GM12872 (cell line): ENCODE results near the gene DNAJC15.

Experiments used
- TF ChIP-seq, protein P1 (sequence below): IDR thresholded peaks from 3 replicates; pipeline ENCODE4 v1.5.1; 2011; ENCODE audit warnings: low read depth, mild to moderate bottlenecking, low read length, moderate library complexity; ENCODE audit not compliant: insufficient read depth

The DNAJC15 gene

DNA sequence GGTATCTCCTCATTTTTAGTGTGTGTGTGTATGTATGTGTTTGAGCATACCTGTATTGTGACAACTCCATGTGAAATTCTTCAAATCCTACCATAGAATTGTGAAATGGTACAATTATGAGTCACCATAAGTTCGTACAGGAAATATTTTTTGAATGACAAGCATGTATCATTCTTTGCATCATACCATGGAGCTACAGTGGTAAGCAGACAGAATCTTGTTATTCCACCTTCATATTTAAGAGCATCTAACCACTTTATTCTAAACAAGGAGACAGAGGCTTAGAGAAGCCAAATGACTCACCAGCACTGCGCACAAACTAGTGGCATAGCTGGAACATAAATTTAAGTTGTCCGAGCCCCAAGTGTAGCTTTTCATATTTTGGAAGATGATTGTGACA, 26.8 kb upstream of the DNAJC15 start:
- TF ChIP-seq, protein P1, sequence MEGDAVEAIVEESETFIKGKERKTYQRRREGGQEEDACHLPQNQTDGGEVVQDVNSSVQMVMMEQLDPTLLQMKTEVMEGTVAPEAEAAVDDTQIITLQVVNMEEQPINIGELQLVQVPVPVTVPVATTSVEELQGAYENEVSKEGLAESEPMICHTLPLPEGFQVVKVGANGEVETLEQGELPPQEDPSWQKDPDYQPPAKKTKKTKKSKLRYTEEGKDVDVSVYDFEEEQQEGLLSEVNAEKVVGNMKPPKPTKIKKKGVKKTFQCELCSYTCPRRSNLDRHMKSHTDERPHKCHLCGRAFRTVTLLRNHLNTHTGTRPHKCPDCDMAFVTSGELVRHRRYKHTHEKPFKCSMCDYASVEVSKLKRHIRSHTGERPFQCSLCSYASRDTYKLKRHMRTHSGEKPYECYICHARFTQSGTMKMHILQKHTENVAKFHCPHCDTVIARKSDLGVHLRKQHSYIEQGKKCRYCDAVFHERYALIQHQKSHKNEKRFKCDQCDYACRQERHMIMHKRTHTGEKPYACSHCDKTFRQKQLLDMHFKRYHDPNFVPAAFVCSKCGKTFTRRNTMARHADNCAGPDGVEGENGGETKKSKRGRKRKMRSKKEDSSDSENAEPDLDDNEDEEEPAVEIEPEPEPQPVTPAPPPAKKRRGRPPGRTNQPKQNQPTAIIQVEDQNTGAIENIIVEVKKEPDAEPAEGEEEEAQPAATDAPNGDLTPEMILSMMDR, result no peak

DNA sequence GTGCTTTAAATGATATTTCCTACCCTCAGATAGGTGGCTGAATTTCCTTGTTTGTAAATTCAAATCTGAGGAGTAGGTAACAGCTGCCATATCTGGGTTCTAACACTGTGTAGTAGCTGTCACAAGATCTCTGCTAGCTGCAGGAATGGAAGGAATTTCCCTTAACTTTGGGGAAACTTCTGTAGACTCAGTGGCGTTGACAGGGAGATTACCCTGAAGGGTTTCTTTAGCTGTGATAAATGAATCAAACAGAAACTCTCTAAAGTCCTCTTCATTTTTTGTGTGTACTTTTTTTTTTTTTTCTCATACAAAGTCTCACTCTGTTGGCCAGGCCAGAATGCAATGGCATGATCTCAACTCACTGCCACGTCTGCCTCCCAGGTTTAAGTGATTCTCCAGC, 26.0 kb upstream of the DNAJC15 start:
- TF ChIP-seq, protein P1, result no peak

DNA sequence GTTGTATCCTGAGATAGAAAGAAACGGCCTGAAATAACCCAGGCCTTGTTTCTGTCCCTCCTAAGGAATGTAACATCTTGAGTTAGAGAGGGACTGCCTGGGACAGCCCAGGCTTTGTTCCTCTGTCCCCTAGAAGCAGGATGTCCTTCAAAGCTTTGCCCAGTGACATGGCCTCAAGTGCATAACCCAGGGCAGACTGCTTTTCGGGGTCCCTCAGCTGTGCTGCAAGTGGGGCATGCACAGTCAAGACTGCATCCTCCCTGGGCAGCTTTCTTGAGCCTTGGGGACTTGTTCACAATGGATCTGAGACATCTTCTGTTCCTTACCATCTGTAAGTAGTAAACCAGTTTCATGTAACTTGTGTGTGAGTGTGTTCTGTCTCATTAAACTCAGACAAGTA, 23.9 kb upstream of the DNAJC15 start:
- TF ChIP-seq, protein P1, result no peak

DNA sequence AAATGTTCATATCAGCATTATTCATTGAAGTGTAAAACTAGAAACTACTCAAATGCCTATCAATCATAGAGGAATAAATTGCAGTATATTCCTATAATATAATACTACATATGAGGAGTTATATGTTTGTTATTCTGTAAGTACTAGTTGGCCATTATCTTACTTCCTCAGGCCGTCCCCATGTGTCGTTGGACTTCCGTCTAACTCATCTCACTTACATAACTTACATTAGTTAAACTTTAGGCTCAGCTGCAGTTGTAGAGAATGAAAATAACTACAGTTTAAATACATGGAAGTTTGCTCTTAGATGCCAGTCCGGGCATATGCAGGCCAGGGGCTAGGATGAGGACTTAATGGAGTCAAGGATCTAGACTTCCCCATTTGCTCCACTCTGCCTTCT, 22.7 kb upstream of the DNAJC15 start:
- TF ChIP-seq, protein P1, result no peak

DNA sequence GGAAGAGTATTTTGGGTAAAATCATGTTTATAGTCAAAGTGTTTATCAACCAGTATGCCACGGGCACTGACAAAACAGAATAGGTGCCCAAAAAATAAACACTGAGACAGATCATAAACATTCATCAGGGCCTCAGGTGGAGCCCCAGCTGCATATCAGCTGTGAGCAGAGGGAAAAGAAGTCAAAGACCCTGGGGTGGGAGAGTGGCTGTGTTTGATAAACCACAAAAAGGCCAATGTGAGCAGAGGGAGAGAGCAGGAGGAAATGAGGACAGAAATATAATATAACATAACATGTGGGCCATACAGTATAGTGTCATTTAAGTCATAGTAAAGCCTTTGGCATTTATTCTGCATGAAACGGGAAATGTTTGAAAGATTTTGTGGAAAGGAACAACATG, 21.4 kb upstream of the DNAJC15 start:
- TF ChIP-seq, protein P1, result no peak

DNA sequence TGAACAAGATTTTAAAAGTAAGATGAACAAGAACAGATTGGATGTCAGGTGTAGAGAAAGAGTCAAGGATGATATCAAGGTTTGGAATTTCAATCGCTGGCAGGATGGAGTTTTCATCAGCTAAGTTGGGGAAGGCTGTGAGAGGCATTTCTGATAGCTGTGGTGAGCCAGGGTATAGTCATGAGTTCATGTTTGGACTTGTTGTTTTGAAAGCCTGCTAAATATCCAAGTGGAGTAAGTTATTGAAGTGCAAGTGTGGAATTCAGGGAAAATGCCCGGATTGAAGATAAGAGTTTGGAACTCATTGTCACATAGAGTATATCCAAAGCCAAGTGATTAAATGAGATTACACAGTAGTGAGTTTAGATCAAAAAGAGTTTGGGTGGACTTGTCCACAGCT, 20.4 kb upstream of the DNAJC15 start:
- TF ChIP-seq, protein P1, result no peak

DNA sequence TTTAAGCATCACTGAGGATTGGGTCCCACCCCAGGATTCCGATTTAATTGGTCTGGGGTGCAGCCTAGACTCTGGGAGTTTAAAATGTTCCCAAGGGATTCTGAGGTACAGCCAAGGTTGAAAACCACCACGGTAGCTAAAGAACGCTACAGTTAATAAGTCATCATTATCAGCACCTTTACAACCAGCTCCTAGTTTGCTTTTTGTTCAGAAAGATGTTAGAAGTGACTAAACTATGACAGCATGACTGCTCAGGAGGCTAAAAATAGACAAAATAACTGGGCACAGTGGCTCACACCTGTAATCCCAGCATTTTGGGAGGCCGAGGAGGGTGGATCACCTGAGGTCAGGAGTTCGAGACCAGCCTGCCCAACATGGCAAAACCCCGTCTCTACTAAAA, 19.7 kb upstream of the DNAJC15 start:
- TF ChIP-seq, protein P1, result no peak

DNA sequence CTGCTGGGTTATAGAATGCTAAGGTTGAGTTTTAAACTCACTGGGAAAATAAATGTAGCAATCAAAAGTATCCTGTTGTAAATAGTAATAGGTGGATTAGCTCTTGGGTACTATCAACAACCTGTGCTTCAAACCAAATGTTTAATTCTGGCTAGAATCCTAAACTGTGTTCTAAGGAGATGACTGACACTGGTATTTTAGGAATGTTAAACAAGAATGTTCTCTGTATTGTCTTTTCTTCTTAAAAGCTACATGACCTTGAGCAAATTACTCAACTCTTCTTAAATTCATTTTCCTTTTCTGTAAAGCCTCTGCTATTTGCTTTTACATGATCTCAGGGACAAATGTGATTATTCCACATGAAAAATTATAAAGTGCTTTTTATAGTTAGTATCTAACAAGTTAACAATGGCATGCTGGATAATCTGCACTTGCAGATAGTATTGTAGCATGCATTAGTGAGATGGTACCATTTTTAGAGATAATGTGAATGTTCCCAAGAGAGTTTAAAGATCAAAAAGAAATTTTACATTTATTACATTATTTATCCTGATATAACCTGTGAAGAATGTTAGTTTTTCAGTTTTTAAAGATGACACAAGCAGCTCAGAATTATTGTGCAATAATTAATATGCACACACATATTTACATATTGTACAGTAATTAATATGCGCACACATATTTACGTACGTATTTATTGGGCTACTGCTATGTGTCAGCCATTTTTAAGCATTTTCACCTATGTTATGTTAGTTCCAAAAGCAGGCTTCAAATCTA, 17.7 kb upstream of the DNAJC15 start:
- TF ChIP-seq, protein P1, result no peak
